Gastrocnemius medialis (tissue), 4 donors: ENCODE measurements around the gene PRKCH.

ENCODE experiments used
- CTCF ChIP-seq, 5 experiments: fragments of 450-650 bp in 3 of 5; fragments of 200-600 bp in 2 of 5; sonication (generic) in 2 of 5; IDR thresholded peaks in 4 of 5; conservative IDR thresholded peaks in 1 of 5; 1 replicate in 4 of 5; 2 replicates in 1 of 5; pipeline ENCODE4 v1.5.1; 2016 to 2019; ENCODE audit warnings: antibody characterized with exemption in 5 of 5, mild to moderate bottlenecking in 3 of 5, moderate library complexity in 3 of 5
- POLR2A ChIP-seq, 2 donors: fragments of 450-650 bp; IDR thresholded peaks; one replicate each; pipeline ENCODE4 v1.6.1; 2017; ENCODE audit warnings: antibody characterized with exemption in 2 of 2, mild to moderate bottlenecking in 2 of 2, moderate library complexity in 2 of 2

GRCh38 chr14:61599942-61600341 is 278.6 kb downstream of the PRKCH start:
- TF ChIP-seq CTCF (IDR thresholded peaks at IDR 0.05 in 4 of 5, conservative IDR thresholded peaks at IDR 0.05 in 1 of 5) (no peak), POLR2A (IDR thresholded peaks at IDR 0.05) (no peak)
